ENCODE results near the gene LDLR.
"Not testable (repeated sequence)": the region's sequence is repeated elsewhere in the genome, so short reads cannot be mapped to it uniquely, and the experiment has no call there.

The LDLR gene

DNA sequence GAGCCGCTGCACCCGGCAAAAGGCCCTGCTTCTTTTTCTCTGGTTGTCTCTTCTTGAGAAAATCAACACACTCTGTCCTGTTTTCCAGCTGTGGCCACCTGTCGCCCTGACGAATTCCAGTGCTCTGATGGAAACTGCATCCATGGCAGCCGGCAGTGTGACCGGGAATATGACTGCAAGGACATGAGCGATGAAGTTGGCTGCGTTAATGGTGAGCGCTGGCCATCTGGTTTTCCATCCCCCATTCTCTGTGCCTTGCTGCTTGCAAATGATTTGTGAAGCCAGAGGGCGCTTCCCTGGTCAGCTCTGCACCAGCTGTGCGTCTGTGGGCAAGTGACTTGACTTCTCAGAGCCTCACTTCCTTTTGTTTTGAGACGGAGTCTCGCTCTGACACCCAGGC lies 17.2 kb downstream of the LDLR start:
- no peak for DNase-seq

DNA sequence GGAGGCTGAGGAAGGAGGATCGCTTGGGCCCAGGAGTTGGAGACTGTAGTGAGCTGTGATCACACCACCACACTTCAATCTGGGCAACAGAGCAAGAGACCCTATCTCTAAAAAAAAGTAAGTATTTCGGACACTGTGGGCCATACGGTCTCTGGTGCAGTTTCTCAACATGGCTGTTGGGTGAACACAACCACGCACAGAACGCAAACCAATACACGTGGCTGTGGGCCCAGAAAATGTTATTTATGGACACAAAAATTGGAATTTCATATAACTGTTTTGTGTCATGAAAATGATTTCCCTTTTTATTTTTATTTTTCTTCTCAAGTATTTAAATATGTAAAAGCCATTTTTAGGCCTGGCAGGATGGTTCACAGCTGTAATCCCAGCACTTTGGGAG lies 19.5 kb downstream of the LDLR start:
- no peak for DNase-seq

DNA sequence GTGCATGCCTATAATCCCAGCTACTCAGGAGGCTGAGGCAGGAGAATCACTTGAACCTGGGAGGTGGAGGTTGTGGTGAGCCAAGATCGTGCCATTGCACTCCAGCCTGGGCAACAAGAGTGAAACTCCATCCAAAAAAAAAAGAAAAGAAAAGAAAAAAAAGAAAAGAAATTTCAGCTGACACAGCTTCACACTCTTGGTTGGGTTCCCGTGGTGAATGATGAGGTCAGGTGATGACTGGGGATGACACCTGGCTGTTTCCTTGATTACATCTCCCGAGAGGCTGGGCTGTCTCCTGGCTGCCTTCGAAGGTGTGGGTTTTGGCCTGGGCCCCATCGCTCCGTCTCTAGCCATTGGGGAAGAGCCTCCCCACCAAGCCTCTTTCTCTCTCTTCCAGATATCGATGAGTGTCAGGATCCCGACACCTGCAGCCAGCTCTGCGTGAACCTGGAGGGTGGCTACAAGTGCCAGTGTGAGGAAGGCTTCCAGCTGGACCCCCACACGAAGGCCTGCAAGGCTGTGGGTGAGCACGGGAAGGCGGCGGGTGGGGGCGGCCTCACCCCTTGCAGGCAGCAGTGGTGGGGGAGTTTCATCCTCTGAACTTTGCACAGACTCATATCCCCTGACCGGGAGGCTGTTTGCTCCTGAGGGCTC lies 22.0 kb downstream of the LDLR start:
- no peak for DNase-seq

DNA sequence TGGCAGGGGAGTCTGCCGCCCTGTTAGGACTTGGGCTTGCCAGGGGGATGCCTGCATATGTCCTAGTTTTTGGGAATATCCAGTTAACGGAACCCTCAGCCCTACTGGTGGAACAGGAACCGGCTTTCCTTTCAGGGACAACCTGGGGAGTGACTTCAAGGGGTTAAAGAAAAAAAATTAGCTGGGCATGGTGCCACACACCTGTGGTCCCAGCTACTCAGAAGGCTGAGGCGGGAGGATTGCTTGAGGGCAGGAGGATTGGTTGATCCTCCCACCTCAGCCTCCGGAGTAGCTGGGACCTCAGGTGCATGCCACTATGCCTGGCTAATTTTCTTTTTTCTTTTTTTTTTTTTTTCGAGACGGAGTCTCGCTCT lies 22.5 kb downstream of the LDLR start:
- no peak for DNase-seq

- DNase-seq: no peak
Observed at GRCh38 chr19:11113140-11113708, 24.0 kb downstream of the LDLR start.

DNA sequence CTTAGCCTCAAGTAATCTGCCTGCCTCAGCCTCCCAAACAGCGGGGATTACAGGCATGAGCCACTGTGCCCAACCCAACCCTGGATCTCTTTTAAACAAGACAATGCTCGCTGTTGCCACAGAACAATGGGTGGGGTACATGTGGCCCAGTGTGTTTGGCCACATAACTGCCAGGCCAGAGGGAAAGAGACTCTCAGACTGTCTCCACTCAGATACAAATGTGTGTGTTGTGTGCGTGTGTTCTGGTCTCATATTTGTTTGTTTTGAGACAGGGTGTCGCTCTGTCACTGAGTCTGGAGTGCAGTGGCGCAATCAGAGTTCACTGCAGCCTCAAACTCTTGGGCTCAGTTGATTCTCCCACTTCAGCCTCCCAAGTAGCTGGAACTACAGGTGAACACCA lies 25.8 kb downstream of the LDLR start:
- no peak for DNase-seq

DNA sequence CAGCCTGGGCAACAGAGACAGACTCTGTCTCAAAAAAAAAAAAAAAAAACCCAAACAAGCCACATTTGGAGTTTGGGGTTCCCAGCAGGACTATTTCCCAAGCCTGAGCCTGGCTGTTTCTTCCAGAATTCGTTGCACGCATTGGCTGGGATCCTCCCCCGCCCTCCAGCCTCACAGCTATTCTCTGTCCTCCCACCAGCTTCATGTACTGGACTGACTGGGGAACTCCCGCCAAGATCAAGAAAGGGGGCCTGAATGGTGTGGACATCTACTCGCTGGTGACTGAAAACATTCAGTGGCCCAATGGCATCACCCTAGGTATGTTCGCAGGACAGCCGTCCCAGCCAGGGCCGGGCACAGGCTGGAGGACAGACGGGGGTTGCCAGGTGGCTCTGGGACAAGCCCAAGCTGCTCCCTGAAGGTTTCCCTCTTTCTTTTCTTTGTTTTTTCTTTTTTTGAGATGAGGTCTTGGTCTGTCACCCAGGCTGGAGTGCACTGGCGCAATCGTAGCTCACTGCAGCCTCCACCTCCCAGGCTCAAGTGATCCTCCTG lies 26.7 kb downstream of the LDLR start:
- DNase-seq: no peak

DNA sequence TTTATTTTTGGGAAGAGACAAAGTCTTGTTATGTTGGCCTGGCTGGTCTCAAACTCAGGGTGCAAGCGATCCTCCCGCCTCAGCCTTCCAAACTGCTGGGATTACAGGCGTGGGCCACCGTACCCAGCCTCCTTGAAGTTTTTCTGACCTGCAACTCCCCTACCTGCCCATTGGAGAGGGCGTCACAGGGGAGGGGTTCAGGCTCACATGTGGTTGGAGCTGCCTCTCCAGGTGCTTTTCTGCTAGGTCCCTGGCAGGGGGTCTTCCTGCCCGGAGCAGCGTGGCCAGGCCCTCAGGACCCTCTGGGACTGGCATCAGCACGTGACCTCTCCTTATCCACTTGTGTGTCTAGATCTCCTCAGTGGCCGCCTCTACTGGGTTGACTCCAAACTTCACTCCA lies 27.2 kb downstream of the LDLR start:
- no peak for DNase-seq

DNA sequence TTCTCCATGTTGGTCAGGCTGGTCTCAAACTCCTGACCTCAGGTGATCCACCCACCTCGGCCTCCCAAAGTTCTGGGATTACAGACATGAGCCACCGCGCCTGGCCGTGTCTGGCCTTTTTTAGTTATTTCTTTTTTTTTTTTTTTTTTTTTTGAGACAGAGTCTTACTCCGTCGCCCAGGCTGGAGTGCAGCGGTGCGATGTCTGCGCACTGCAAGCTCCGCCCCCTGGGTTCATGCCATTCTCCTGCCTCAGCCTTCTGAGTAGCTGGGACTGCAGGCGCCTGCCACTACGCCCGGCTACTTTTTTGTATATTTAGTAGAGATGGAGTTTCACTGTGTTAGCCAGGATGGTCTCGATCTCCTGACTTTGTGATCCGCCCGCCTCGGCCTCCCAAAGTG lies 32.7 kb downstream of the LDLR start:
- not testable (repeated sequence) for DNase-seq

DNA sequence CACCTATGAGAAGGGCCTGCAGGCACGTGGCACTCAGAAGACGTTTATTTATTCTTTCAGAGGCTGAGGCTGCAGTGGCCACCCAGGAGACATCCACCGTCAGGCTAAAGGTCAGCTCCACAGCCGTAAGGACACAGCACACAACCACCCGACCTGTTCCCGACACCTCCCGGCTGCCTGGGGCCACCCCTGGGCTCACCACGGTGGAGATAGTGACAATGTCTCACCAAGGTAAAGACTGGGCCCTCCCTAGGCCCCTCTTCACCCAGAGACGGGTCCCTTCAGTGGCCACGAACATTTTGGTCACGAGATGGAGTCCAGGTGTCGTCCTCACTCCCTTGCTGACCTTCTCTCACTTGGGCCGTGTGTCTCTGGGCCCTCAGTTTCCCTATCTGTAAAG lies 33.9 kb downstream of the LDLR start:
- no peak for DNase-seq

DNA sequence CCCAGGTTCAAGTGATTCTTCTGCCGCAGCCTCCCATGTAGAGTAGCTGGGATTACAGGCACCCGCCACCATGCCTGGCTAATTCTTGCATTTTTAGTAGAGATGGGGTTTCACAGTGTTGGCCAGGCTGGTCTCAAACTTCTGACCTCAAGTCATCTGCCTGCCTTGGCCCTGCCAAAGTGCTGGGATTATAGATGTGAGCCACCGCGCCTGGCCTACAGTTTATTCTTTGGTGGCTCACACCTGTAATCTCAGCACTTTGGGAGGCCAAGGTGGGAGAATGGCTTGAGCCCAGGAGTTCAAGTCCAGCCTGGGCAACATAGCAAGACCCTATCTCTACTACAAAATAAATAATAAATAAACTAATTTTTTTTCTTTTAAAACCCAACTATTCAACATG lies 34.9 kb downstream of the LDLR start:
- DNase-seq: not testable (repeated sequence)

DNA sequence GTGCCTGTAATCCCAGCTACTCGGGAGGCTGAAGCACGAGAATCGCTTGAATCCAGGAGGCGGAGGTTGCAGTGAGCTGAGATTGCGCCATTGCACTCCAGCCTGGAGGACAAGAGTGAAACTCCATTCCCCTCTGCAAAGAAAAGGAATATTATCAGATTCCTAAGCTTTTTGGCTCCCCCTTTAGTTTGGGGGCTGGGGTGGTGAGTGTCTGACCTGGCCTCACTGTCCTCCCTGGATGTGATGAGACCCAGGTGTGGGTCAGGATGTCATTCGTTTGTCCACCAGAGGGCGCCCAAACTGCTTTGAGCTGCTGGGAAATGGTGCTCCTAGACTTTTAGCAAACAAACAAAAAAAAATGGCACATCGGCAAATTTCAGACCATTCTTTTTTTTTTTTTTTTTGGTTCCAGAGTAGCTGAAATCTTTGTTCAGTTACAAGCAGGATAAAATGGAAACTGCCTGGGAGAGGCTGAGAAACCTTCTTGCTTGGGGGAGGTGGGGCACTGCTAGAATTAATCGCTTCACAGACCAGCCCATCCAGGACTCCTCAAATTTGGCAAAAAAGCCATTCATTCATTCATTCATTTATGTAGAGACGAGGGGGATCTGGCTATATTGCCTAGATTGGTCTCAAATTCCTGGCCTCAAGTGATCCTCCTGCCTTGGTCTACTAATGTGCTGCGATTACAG lies 36.9 kb downstream of the LDLR start:
- DNase-seq: peak; percentile 88

DNA sequence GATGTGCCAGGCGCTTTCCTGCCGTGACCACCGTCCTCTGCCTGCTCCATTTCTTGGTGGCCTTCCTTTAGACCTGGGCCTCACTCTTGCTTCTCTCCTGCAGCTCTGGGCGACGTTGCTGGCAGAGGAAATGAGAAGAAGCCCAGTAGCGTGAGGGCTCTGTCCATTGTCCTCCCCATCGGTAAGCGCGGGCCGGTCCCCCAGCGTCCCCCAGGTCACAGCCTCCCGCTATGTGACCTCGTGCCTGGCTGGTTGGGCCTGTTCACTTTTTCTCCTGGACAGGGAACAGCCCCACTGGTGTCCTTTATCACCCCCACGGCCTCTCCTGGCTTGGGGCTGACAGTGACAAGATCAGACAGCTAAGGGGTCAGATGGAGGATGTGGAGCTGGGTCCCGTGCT lies 38.6 kb downstream of the LDLR start:
- no peak for DNase-seq

GRCh38 chr19:11130824-11131455 lies 41.7 kb downstream of the LDLR start:
- peak; percentile 84 for DNase-seq

DNA sequence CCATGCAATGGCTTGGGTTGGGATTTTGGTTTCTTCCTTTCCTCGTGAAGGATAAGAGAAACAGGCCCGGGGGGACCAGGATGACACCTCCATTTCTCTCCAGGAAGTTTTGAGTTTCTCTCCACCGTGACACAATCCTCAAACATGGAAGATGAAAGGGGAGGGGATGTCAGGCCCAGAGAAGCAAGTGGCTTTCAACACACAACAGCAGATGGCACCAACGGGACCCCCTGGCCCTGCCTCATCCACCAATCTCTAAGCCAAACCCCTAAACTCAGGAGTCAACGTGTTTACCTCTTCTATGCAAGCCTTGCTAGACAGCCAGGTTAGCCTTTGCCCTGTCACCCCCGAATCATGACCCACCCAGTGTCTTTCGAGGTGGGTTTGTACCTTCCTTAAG lies 42.2 kb downstream of the LDLR start:
- no peak for DNase-seq

GRCh38 chr19:11136400-11137101 lies 47.3 kb downstream of the LDLR start:
- DNase-seq: no peak

DNA sequence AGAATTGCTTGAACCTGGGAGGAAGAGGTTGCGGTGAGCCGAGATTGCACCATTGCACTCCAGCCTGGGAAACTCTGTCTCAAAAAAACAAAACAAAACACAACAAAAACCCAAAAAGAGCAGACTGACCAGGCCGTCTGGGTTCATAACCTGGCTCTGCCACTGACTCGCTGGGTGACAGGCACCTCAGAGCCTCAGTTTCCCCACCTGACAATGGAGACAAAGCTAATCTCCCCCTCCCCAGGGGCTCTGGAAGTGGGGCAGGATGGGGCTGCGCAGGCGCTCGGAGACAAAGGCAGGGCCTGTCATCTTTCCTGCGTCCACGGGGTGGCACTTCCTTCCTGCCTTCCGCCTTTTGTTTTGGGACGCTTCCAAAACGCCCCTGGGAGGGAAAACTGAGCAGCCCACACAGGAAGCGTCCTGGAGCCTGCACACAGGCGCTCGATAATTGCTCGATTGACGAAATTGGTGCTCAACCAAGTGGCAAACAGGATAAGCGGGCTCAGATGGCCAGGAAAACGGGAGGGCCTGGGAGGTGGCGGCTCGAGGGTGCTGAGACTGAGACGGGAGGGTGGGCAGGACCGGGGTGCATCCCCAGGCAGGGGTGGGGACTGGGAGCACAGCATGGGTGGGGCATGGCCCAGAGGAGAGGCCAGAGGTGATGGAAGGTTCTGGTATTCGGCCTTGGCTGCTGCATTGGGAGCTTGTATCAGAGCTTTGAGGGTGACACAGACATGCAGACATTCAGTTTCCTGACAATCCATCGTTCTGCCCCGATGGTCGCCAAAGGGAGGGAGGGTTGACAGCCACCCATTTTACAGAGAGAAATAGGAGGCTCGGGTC lies 48.5 kb downstream of the LDLR start:
- DNase-seq: peak; percentile 75

DNA sequence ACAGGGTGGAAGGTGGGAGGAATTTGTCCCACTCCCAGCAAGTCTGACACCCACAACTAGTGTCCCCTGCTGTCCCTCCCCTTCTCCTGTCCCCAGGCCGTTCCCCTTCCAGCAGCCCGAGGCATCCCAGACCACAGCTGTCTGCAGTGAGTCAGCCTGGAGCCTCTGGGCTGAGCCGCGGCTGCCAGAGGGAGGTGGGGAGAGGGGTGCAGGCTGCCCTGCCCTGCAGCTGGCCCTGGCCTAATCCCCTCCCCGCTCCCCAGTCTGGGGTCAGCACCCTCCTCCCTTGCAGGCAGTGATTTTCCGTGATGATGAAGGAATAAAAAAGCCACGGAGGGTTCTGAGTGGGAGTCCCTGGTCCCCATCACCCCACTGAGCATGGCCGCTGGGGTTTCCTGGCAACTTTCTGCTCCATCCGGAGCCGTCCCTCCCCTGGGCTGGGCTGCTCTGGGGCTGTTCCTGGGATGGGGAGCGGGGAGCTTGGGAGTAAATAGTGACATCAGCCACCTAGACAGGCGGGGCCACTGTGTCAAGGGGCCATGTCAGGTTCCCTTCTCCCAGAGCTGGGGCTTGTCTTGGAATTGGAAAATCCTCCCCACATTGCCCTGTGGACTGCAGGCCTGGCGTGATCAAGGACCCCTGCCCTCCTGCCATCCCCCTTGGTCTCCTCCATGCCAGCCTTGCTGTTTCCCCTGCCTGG lies 49.5 kb downstream of the LDLR start:
- DNase-seq: no peak

- not testable (repeated sequence) for DNase-seq
Observed at GRCh38 chr19:11140023-11140538, 50.8 kb downstream of the LDLR start.

DNA sequence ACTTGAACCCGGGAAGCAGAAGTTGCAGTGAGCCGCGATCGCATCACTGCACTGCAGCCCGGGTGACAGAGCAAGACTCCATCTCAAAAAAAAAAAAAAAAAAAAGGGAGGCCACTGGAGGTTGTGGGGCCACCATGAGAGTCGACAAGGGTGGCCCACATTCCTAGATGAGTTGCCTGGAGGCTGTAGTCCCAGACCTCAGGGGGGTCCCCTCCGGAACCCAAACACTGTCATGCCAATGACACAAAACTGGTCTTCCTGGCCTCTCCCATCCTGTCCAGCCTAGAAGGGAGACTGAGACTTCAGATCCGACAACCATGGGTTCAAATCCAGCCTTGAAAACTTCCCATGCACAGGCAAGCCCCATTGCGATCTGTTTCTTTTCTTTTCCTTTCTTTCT lies 51.6 kb downstream of the LDLR start:
- no peak for DNase-seq

GRCh38 chr19:11141937-11142527 lies 52.8 kb downstream of the LDLR start:
- DNase-seq: no peak

Data from CD4-positive, alpha-beta T cell treated with Interleukin-17A for 4 hours (primary cell).